ENCODE data around the gene ESRRA. TPM values are rescaled to one million over a fixed set of nuclear protein-coding genes. Genes with fewer than 3 reads are reported as not detected.

ESRRA gene
- total and polyA plus RNA-seq, 9 donors = 2.3 to 17.4 (median 11.9) TPM

GRCh38 chr11:64298966-64299846 is 6.1 kb upstream of the ESRRA start:
- no peak for TF ChIP-seq EP300 (IDR thresholded peaks at IDR 0.05)
- no peak for TF ChIP-seq POLR2A (IDR thresholded peaks at IDR 0.05)
- TF ChIP-seq CTCF (IDR thresholded peaks at IDR 0.05) = no peak
- Histone ChIP-seq H3K9me3 (no peaks in the 10 kb centered on the region), H3K4me3 (no peak overlapping the region), H3K27ac (no peak overlapping the region), H3K36me3 (no peaks in the 10 kb centered on the region), H3K27me3 (peaks cover 10% of the 10 kb centered on the region), H3K4me1 (ENCODE audit: insufficient read depth) (peaks cover 4% of the 10 kb centered on the region)
- intact Hi-C loops (cut with DNase I) = loop anchor here in 1 of 4 donors (10.0 kb wide), 1 partner anchor 294 kb away; no protein-coding TSS in a partner anchor
- WGBS, 3 donors = 4 to 6% (median 5%) methylated on average over 32 to 60 of the region's 60 CpGs
- peak; percentile 58 to 78 (median 67) for DNase-seq

- no peak within 1 kb of the TSS for H3K4me3 ChIP-seq
- peaks cover 10% of the 10 kb centered on the region for H3K27me3 ChIP-seq
- intact Hi-C loops (cut with DNase I) = loop anchor here in 1 of 4 donors (5.0 to 10.0 kb wide), 2 partner anchors 98 to 295 kb away; no protein-coding TSS in a partner anchor
- no peaks in the 10 kb centered on the region for H3K36me3 ChIP-seq
- TF ChIP-seq EP300 (IDR thresholded peaks at IDR 0.05) (no peak), CTCF (IDR thresholded peaks at IDR 0.05) (no peak), POLR2A (IDR thresholded peaks at IDR 0.05) (no peak)
- DNase-seq = peak in 1 of 5 donors; percentile 33
- H3K27ac ChIP-seq = no peak within 1 kb of the TSS
- no peaks in the 10 kb centered on the region for H3K9me3 ChIP-seq
- WGBS, 3 donors = 5 to 8% (median 5%) methylated on average over 50 to 54 of the region's 54 CpGs
- peaks cover 4% of the 10 kb centered on the region for H3K4me1 ChIP-seq (ENCODE audit: insufficient read depth)
Observed at GRCh38 chr11:64299847-64300648, 5.3 kb upstream of the ESRRA start, which contains the start of gene CATSPERZ. TSS of gene CATSPERZ (plus strand) at chr11:64300358. CDS start at chr11:64300411, 53 bp downstream.

- H3K27ac ChIP-seq = no peak overlapping the region
- peaks cover 8% of the 10 kb centered on the region for H3K27me3 ChIP-seq
- TF ChIP-seq POLR2A (IDR thresholded peaks at IDR 0.05) (no peak), EP300 (IDR thresholded peaks at IDR 0.05) (no peak), CTCF (IDR thresholded peaks at IDR 0.05) (no peak)
- WGBS, 3 donors = 72 to 77% (median 73%) methylated on average over 13 of the region's 13 CpGs
- no peak overlapping the region for H3K4me3 ChIP-seq
- H3K36me3 ChIP-seq = no peaks in the 10 kb centered on the region
- H3K4me1 ChIP-seq (ENCODE audit: insufficient read depth) = peaks cover 13% of the 10 kb centered on the region
- peak in 3 of 5 donors; percentile 34 to 39 (median 34) for DNase-seq
- intact Hi-C loops (cut with DNase I) = loop anchor here in 2 of 4 donors (2.0 to 5.0 kb wide), 2 partner anchors 19 to 101 kb away; partner anchors contain the start of genes BAD (in 1 of the 2) and GPR137 (in 1 of the 2)
- H3K9me3 ChIP-seq = no peaks in the 10 kb centered on the region
Observed at GRCh38 chr11:64303109-64304031, 2.0 kb upstream of the ESRRA start.
